Measurements from ENCODE around the gene CTNND2.
"Not testable (repeated sequence)": the region's sequence is repeated elsewhere in the genome, so short reads cannot be mapped to it uniquely, and the experiment has no call there.

Gene CTNND2

DNA sequence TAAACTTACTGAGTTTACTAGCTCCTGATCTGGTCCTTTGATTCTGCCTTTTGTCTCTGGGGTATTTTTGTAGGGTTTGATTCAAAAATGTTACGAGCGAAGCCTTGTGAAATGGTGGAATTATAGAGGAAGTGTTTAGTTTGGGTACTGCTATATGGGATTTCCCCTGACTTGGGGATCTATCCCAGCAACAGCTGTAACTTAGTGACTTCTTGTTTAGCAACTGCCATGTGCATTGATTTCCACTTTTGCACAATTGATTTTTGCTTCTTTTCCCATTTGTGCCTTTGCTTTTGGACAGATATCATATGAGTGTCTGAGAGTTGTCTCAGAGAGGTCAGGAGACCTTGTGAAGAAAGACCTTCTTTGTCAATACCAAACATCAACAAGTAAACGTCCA, 894.7 kb downstream of the CTNND2 start:
- DNase-seq, result no peak

DNA sequence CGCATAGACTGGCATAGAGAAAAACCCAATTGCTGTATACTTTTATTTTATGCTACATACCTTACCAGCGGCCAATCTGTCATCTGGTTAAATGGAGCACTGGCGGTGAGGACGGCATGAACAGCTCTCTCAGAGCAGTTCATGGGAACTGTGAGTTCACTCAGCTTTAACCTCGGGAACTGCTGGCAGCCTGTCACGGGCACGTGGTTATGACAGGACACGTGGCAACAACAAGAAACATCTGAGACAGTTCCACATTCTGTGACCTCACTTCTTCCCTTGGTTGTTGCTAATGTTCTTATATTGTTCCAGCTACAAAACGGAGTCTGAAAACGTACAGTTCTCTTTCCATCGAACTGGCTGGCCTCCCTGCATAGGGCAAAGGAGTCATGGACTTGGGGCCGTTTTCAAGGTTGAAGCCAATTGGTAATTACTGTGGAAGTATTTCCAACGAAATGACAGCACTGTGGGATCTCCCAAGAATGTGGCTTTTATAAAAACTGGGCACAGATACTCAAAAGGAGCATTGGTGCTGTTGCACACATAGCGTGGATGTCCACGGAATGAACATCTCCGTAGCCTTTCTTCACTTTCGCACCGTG, 896.9 kb downstream of the CTNND2 start:
- no peak for DNase-seq

DNA sequence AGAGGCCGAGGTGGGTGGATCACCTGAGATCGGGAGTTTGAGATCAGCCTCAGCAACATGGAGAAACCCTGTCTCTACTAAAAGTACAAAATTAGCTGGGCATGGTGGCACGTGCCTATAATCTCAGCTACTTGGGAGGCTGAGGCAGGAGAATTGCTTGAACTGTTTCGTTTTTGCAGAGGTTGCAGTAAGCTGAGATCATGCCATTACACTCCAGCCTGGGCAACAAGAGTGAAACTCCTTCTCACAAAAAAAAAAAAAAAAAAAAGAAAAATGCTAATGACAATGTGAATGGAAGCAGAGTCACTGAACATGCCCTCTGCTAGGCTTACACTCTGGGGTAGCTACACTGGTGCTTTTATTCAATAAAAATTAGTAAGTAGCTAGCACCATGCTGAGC, 899.7 kb downstream of the CTNND2 start:
- not testable (repeated sequence) for DNase-seq

DNA sequence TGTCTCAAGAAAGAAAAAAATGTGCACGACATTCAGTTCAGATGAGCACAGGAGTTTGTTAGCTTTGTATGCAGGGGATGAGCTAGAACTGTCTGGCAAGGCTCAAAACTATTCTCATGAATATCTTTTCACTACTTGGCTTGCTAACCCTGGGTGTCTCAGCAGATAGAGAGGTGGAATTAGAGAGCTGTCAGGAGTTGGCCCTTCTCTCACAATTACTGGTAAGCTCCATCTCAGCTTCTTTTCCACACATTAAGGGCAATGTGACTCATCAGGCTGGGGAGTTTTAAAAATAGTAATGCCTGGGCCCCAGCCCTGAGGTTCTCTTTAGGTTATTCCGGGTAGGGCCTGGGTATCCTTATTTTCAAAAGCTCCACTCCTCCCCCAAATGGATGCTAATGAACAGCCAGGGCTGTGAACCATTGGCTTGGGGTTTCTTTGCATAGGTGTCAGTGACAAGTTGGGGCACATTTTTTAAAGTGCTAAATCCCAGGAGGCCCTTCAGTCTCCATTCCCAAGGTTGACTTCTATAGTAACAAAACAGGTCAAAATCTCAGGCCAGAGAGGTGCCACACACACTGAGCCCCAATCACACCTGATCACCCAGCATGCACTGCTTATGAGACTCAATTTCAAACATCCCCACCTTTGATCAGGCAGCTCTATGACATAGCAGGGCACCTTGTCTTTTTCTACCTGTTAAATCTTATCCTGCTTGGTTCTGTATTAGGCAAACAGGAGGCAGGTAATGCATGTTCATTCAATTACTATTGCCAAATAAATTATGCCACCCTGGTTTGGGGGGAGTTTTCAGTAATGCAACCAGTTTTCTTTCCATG, 903.5 kb downstream of the CTNND2 start:
- DNase-seq, result no peak

DNA sequence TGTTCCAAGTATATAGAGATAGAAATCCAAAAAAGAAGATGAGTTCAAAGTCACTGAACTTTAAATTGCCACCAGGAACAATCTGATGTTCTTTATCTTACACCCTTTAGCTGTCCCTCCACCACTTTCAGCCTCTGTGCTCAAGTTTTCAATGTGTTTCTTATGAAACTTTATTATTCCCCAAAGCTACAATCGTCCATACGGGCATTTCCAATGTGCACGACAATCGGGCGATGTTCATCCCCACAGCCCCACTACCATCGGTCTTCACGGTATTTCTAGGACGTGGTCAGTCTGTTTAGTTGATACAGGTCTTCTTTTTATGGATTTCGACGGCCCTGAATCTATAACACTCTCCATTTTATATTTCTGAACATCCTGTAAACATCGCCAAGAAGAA, 904.5 kb downstream of the CTNND2 start:
- DNase-seq, result no peak

DNA sequence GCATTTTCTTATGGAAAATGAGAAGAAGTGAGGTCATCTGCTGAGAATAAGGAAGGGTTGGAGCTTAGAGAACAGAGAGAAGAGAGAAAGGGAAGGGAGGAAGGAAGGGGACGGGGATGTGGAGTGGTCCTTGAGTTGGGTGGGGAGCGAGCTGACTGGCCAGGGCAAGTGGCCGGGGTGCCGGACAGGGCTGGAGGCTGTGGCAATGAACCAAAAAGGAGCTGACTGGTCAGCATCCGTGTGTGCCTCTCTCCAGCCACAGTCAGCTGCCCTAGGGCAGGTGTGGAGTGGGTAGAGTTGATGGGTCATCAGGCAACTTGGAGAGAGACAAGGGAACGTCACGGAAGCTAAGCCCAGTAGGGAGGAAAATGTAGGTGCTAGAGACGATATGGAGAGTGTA, 908.4 kb downstream of the CTNND2 start:
- no peak for DNase-seq

DNA sequence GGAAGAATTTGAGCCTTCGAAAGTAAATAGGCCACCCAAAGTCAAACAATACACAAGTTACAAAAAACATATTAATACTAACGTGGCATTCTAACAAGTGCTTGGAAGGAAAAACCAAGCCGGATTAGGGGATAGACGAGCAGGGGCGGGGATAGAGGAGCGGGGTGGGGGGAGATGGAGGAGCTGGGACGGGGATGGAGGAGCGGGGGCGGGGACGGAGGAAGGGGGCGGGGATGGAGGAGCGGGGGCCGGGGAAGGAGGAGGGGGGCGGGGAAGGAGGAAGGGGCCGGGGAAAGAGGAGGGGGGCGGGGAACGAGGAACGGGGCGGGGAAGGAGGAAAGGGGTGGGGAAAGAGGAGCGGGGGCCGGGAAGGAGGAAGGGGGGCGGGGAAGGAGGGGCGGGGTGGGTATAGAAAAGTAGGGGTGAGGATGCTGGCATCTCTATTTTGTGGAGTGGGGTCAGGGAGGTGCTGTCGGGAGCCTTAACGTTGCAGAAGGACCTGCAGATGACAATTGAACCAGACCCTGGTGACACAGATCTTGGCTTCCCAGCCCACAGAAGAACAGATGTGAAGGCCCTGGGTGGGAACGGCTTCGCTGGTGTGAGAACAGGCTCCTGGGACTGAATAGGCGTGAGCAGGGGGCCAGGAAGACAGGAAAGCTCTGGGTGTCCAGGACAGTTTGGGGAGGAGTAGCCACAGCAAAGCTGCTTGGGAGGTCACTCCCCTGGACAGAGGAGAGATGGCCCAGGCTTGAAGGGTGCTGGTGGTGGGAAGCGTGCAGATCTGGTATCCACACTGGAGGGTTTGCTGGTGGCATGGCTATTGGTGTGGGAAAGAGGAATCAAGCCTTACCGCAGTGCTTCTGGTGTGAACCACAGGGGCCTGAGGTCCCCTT, 909.9 kb downstream of the CTNND2 start:
- DNase-seq, result no peak

DNA sequence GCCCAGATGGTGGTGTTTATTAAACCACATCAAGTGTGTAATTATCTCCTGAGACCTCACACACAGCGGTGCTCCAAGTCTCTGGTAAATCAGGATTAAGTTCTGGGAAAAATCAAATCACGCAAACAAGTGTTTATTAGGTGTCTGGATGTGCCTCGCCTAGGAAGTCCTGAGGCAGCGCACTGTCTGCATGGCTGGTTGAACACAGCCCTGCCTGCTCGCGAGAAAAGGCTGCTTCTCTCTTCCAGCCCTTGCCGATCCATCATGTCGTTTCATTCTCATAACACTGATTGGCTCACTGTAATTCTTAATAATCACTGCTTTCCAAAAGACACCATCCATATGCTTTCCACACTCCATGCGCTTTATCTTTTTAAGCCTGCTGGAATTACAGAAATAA, 913.6 kb downstream of the CTNND2 start:
- DNase-seq, result no peak

DNA sequence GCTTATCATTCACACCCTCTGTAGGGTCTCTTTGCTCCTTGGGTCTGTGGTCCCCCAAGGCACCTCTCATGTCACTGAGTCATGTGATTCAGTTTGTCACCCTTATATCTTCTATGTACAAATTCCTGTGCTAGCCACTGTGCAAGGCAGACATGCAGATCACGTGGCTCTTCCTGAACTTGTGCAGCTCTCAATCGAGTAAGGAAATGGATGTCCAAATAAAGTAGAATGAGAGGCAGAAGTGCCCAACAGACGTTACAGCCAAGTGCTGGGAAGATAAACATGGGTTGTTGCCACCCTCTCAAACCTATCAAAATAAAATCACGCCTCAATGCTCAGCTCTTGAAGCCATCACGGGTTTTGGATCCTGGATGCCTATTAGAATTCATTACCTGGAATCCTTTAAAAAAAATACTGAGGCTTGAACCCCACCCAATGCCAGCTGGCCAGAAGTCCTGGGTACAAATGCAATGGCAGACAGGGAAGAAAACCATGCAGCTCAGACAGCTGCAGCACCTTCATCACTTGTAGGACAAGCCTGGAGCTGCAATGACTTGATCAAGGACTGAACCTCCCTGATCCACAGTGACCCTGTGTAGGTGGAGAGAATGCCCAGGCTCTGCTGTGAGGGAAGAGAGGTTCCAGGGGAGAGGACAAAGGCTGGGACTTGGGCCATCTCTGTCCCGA, 914.5 kb downstream of the CTNND2 start:
- no peak for DNase-seq

DNA sequence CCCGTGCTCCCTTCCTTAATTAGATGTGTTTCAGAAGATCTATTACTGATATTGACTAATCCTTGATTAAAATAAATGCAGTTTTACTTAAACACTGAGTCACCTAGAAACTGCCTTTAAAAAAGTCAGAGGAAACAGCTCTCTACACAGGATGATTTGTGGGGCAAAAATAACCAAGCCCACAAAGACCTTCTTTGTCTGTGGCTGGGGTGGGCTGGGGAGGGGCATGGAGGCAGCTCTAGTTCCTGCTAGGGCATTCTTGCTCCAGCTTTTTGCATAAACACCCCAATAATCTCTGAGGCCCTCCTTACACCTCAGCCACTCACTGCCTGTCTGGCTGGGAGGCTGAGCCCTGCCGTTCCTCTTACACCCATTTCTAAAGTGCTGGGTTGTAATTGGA, 915.6 kb downstream of the CTNND2 start:
- DNase-seq, result no peak

DNA sequence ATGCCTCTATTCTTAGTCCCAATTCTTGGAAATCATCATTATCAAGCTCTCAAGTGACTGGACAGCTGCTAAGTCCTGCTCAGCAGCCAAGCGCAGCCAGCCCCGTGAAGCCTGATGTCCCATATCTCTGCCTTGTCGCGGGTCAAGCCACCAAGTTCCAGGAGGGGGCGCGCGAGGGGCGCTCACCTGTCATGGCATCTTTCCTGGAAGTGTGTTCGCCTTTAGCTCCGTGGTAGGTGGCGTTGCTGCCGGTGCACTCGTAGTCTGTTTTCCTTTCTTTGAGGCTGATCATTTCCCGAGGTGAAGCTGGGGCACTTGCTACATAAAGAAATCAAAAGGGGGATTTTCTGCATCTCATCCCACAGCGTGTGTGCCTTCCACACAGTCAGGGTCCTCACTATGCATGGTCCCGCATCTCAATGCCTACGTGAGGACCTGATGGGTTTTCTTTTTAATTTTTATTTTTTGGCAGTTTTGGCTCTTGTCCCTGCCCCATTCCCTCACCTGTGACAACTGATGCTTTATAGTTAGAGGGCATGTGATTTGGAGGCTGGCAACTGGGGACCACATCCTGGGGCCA, 916.2 kb downstream of the CTNND2 start:
- DNase-seq, result peak; percentile 15

DNA sequence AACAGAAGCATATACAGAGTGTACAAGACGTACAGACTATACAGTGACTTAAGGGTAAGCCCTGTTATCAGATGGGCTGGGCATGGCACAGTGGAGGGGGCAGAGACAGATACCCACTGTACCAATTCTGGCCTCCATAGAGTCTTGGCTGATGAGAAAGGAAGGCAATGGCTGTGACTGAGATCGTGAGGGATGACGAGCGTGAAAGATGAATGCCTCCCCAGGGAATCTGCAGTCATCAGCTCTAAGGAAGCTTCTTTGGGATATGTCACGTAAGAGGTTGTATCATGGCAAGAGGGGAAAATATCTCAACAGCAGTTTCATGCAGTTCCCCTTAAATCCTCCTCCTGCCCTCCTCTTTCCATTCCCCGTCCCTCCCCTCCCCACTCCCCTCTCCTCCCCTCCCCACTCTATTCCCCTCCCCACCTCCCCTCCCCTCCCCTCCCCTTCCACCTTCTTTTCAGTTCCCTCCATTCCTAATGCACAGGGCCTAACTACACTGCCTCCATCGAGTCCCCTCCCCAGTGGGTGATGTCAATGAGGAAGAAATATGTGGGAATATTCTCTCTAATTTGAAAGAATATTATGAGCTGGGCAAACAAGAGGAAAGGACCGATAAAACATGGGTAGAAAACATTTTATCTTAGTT, 916.8 kb downstream of the CTNND2 start:
- no peak for DNase-seq

DNA sequence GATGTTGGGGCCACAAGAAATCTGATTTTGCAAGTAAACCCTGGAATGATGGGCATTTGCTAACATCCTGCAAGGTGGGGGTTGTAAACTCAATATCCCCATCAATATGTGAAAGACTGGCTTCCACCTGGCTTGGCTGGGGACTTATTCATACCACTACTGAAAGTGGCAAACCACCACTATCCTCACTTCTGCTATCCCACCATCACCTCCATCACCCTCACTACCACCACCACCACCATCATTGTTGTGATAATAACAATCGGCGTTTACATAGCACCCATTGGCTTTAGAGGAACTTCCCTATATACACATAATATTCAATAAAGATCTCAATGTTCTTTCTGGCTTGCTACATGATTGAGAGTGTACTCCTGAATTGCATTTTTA, 918.5 kb downstream of the CTNND2 start:
- DNase-seq, result no peak

DNA sequence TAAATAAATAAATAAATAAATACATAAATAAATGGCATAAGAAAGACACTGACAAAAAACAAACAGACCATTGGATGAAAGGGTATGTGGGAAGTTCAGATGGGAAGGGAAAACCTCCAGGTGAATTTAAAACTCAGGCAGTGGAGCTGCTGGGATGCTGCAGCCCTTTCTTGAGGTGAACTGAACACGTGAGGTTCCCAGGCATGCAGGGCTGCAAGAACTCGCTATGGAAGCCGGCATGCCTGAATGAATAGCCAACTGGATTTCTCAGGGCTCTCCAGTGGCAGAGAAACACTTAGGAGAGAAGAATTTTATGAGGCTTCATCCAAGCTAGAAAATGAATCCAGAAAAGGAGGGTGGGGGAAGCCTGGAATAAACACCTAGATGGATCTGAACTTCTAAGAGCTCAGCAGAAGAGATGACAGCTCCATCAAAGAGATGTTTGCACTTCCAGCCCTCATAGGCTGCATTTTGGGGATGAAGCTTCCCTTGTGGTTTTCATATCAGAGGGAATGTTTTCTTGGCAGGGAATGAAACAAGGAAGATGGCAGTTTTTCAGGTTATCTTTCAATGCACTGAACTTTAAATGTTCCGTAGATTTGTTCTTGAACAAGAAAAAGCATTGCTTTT, 919.0 kb downstream of the CTNND2 start:
- DNase-seq, result no peak

DNA sequence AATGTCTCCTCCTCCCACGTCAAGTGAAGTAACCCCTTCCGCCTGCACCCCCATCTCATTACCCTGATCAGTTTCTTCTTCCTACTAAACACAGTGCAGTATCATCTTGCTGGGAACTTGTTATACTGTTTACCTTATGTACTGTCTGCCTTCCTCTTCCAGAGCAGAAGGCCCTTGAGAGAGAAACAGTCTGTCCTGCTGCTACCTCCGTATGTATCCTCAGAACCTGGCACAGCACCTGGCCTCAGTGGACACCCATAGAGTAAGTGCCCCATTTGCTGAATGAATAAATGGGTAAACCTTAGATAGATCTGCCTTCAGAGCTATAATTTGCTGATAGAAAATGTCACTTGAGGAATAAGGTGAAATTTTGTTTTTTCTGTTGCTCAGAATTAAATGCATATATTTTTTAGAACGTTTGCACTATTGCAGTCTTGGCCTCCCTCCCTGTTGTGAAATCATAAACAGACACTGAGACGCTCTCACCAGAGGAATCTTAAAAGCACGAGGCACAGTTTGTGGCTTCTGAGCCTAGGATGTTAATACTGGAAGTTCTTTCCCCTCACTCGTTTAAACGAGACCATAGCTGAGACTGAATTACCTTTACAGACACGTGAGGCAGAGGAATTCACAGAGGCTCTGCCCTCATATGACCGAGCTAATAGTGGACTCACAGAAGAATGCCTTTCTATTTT, 920.1 kb downstream of the CTNND2 start:
- DNase-seq, result no peak

DNA sequence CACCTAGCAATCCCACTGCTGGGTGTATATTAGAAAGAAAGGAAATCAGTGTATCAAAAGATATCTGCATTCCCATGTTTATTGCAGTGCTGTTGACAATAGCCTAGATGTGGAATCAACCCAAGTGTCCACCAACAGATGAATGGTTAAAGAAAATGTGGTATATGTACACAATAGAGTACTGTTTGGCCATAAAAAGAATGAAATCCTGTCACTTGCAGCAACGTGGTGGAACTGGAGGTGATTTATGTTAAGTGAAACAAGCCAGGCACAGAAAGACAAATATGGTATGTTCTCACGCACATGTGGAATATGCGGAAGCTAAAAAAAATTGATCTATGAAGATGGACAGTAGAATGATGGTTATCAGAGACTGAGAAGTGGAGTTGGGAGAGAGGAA, 921.6 kb downstream of the CTNND2 start:
- no peak for DNase-seq

DNA sequence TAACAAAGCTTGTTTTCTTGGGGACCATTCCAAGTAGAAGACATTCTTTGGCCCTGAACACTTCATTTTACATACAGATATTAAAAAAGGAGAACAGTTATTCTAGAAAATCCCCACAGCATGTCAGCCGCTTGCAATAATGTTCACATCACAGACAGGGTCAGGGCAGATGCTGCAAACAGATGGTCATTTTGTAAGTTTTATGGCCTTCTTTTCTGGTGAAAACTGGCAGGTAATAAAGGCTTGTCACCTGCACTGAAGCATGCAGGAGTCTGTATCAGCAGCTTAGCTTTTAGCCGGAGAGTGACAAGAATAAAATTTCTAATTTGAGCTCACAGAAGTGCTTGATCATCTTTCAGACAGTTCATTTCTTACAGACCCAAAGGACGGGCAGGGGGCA, 922.3 kb downstream of the CTNND2 start:
- DNase-seq, result no peak

DNA sequence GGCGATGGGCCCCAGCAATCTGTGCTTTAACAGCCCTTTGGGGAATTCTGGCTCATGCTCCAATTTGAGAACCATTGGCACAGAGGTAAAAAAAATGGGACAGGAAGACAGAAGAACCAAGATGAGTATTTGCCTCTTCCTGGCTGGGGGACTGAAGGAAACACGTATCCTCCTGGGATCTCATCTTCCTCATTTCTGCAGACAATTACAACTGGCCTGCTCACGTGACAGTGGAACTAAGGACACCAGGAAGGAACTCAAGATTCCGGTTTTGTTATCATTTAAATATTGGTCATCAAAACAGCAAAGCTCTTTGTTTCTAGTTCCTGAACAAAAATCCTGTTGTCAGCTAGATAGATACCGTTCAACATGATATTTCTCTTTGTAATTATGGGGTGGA, 927.2 kb downstream of the CTNND2 start:
- no peak for DNase-seq

DNA sequence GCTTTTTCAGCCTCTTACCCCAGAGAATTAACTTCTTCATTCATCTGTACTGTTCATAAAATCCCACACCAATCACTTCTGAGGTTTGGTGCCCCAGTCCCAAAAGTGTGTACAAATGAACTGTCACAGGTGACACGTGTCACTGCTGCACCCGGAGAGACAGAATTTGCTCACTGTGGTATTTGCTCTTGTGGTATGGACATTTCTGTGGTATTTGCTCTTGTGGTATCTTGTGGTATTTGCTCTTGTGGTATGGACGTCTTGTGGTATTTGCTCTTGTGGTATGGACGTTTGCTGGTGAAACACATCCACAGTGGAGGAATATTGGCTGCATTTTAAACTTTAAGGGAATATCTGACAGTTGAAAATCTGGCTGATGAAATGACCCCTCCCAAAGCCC, 928.3 kb downstream of the CTNND2 start:
- no peak for DNase-seq

DNA sequence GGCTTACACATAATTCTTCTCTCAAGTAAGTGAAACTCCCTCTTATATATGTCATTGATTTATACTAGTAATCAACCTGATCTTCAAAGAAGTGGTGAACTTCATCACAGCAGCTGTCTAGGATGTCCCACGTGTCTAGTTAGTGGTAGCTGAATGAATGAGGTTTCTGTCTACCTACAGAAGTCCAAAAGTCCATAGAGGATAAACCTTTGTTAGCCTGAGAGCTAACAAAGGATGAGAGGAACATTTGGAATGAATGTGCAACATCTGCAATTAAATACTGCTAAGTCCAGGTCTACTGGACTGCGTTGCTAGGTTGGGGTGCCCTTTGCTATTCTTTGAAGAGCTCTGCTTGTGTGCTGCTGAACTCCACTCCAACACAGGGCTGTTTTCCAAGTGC, 929.4 kb downstream of the CTNND2 start:
- DNase-seq, result no peak

DNA sequence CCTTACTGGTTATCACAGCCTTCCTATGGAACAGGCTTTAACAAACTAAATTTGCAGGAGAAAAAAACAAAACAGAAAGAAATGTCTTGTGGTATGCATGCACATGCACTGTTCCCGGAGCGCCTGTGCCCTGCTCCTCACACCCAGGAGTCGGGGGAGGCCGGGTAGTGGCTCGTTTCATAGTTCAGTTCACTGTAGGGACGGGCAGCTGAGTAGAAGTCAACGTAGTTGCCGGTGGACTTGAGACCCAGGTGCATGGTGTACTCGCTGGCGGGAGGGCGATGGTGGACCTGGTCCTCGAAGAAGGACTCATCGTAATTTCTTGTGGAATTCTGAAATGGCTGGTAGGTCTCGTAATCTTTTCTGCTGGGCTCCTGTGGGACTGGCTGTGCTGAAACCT, 930.9 kb downstream of the CTNND2 start:
- no peak for DNase-seq

All from effector CD4-positive, alpha-beta T cell (primary cell).